ENCODE data around the gene AK3.
A peak's percentile ranks its signal among the peaks of the same experiment; 100 is the strongest.

AK3 gene

GRCh38 chr9:4686112-4686511 is 54.9 kb downstream of the AK3 start:
- Histone ChIP-seq H3K27me3 (ENCODE audit: low read length) (no peaks in the 10 kb centered on the region), H4K20me1 (ENCODE audit: low read depth, low read length) (no peaks in the 10 kb centered on the region), H3K9me2 (replicated peaks; ENCODE audit: insufficient read depth, low read length) (no peaks in the 10 kb centered on the region), H2AFZ (ENCODE audit: low read depth, low read length, severe bottlenecking) (no peak overlapping the region), H3F3A (ENCODE audit: insufficient read depth) (peaks cover 9% of the 10 kb centered on the region), H3K4me2 (ENCODE audit: low read depth, low read length, poor library complexity, severe bottlenecking) (no peak overlapping the region), H3K9me3 (ENCODE audit: insufficient read depth, low read length) (no peaks in the 10 kb centered on the region), H3K79me2 (ENCODE audit: insufficient read depth, low read length) (peaks cover 26% of the 10 kb centered on the region), H3K4me3 (ENCODE audit: insufficient read depth, low read length, poor library complexity, severe bottlenecking) (no peak overlapping the region), H3K36me3 (ENCODE audit: low read length) (peaks cover 37% of the 10 kb centered on the region), H3K27ac (ENCODE audit: low read depth, low read length) (no peak overlapping the region), H3K9ac (ENCODE audit: low read length) (no peak overlapping the region)
- TF ChIP-seq CTCF (IDR thresholded peaks at IDR 0.05; ENCODE audit: insufficient read depth, low read length, poor library complexity, severe bottlenecking) (no peak), EZH2phosphoT487 (conservative IDR thresholded peaks at IDR 0.05; ENCODE audit: low read length) (no peak)

- H3K36me3 ChIP-seq (ENCODE audit: low read length) = peaks cover 37% of the 10 kb centered on the region
- TF ChIP-seq CTCF (IDR thresholded peaks at IDR 0.05; ENCODE audit: insufficient read depth, low read length, poor library complexity, severe bottlenecking) (no peak), EZH2phosphoT487 (conservative IDR thresholded peaks at IDR 0.05; ENCODE audit: low read length) (no peak)
- H3K9me3 ChIP-seq (ENCODE audit: insufficient read depth, low read length) = no peaks in the 10 kb centered on the region
- H3K79me2 ChIP-seq (ENCODE audit: insufficient read depth, low read length) = peaks cover 39% of the 10 kb centered on the region
- no peak overlapping the region for H3K27ac ChIP-seq (ENCODE audit: low read depth, low read length)
- H3K4me2 ChIP-seq (ENCODE audit: low read depth, low read length, poor library complexity, severe bottlenecking) = no peak overlapping the region
- H4K20me1 ChIP-seq (ENCODE audit: low read depth, low read length) = no peaks in the 10 kb centered on the region
- no peaks in the 10 kb centered on the region for H3K9me2 ChIP-seq (replicated peaks; ENCODE audit: insufficient read depth, low read length)
- no peaks in the 10 kb centered on the region for H3K27me3 ChIP-seq (ENCODE audit: low read length)
- H2AFZ ChIP-seq (ENCODE audit: low read depth, low read length, severe bottlenecking) = no peak overlapping the region
- H3K4me3 ChIP-seq (ENCODE audit: insufficient read depth, low read length, poor library complexity, severe bottlenecking) = no peak overlapping the region
- no peak overlapping the region for H3K9ac ChIP-seq (ENCODE audit: low read length)
- H3F3A ChIP-seq (ENCODE audit: insufficient read depth) = peaks cover 9% of the 10 kb centered on the region
These were observed 56.2 kb downstream of the AK3 start for GRCh38 chr9:4684820-4685219.

GRCh38 chr9:4680750-4681149 is 60.3 kb downstream of the AK3 start:
- no peak overlapping the region for H2AFZ ChIP-seq (ENCODE audit: low read depth, low read length, severe bottlenecking)
- no peaks in the 10 kb centered on the region for H3K9me2 ChIP-seq (replicated peaks; ENCODE audit: insufficient read depth, low read length)
- H3K36me3 ChIP-seq (ENCODE audit: low read length) = peaks cover 10% of the 10 kb centered on the region; the same call in 1 of the 2 replicates
- no peaks in the 10 kb centered on the region for H4K20me1 ChIP-seq (ENCODE audit: low read depth, low read length)
- H3K79me2 ChIP-seq (ENCODE audit: insufficient read depth, low read length) = peaks cover 36% of the 10 kb centered on the region
- no peaks in the 10 kb centered on the region for H3K27me3 ChIP-seq (ENCODE audit: low read length)
- no peaks in the 10 kb centered on the region for H3K9me3 ChIP-seq (ENCODE audit: insufficient read depth, low read length)
- peak overlapping the region; percentile 76 for H3K4me3 ChIP-seq (ENCODE audit: insufficient read depth, low read length, poor library complexity, severe bottlenecking)
- no peak for TF ChIP-seq EZH2phosphoT487 (conservative IDR thresholded peaks at IDR 0.05; ENCODE audit: low read length)
- no peak for TF ChIP-seq CTCF (IDR thresholded peaks at IDR 0.05; ENCODE audit: insufficient read depth, low read length, poor library complexity, severe bottlenecking)
- H3K27ac ChIP-seq (ENCODE audit: low read depth, low read length) = no peak overlapping the region
- H3F3A ChIP-seq (ENCODE audit: insufficient read depth) = peaks cover 5% of the 10 kb centered on the region
- peak overlapping the region; percentile 78 for H3K4me2 ChIP-seq (ENCODE audit: low read depth, low read length, poor library complexity, severe bottlenecking)
- peak overlapping the region; percentile 77 for H3K9ac ChIP-seq (ENCODE audit: low read length)
